Activated gamma-delta T cell treated with anti-CD3 and anti-CD28 coated beads, Interleukin-2, amount 50 U/mL, for 16 hours (primary cell): ENCODE measurements around the gene HDDC3.
"Not testable (repeated sequence)": the region's sequence is repeated elsewhere in the genome, so short reads cannot be mapped to it uniquely, and the experiment has no call there.

ENCODE experiments used
- DNase-seq: peaks from one replicate; pipeline ENCODE4 v3.0.0-alpha.2; 2020; ENCODE audit warnings: low read depth

Gene HDDC3

DNA sequence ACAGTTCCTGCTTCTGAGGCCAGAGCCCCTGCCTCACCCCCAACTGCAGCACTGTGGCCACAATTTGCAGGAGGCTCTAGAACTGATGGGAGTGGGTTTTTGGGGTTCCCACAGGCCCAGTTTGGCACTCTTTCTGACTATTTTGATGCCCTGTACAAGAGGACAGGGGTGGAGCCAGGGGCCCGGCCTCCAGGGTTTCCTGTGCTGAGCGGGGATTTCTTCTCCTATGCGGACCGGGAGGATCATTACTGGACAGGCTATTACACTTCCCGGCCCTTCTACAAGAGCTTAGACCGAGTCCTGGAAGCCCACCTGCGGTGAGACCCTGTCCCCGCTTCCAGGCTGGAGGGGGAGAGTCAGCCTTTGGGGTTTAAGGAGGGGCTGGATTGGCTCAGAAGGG, 22.4 kb downstream of the HDDC3 start:
- no peak for DNase-seq

DNA sequence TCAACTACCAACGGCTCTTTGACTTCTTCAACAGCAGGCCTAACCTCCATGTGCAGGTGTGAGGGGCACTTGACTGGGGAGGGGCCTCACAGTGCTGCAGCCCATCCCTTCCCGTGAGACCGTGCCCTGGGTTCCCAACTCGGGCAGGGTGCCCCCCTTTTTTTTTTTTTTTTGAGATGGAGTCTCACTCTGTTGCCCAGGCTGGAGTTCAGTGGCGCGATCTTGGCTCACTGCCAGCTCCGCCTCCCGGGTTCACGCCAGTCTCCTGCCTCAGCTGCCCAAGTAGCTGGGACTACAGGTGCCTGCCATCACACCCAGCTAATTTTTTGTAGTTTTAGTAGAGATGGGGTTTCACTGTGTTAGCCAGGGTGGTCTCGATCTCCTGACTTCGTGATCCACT, 22.9 kb downstream of the HDDC3 start:
- DNase-seq, result not testable (repeated sequence)

DNA sequence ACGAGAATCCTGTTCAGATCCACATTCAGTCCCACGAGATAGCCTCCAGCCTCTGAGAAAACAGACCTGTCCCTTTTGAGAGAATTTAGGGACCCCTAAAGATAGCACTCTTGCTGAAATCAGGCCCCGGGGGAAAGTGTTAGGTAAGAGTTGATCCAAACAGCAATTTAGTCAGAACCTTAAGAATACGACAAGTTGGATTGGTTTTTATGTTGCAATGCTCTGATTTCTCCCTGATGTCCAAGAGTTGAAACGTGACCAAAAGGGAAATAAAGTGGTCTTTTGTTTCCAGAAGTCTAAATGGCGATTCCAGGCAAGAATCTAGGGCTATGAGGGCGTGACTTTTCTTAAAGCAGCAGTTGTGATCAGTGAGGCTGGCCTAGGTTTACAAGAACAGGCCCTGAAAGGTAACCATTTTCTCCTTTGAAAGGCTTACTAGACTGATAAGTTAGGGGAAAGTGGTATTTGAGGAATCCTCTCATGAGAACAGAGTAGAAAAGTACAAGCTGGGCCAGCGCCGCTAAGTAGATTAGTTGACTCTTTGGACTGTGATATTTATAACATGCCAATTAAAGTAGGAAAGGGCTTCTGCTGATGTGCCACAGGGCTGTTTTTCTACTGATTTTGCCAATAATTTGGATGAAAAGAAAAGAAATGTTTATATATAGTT, 24.4 kb downstream of the HDDC3 start:
- no peak for DNase-seq

DNA sequence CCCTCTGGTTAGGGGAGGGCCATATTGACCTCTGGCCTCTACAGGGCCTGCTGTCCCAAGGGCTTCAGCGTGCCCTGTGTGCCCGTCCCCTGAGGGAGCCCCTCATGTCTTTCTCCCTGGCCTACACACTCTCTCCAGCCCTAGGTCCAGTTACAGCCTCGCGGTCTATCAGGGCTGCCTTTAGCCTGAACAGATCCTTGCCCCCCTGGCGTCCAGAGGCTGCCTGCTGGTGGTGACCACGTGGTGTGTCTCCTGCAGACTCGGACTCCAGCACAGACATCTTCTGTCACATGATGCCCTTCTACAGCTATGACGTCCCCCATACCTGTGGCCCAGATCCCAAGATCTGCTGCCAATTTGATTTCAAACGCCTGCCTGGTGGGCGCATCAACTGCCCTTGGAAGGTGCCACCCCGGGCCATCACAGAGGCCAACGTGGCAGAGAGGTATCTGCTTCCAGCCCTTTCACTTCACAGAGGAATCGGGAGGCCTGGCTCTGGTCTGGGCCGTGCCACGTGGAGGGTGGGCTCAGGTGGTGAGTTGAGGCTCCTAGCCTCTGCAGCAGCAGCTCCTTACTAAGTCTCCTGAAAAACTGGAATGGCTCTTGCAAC, 25.2 kb downstream of the HDDC3 start:
- DNase-seq, result no peak

DNA sequence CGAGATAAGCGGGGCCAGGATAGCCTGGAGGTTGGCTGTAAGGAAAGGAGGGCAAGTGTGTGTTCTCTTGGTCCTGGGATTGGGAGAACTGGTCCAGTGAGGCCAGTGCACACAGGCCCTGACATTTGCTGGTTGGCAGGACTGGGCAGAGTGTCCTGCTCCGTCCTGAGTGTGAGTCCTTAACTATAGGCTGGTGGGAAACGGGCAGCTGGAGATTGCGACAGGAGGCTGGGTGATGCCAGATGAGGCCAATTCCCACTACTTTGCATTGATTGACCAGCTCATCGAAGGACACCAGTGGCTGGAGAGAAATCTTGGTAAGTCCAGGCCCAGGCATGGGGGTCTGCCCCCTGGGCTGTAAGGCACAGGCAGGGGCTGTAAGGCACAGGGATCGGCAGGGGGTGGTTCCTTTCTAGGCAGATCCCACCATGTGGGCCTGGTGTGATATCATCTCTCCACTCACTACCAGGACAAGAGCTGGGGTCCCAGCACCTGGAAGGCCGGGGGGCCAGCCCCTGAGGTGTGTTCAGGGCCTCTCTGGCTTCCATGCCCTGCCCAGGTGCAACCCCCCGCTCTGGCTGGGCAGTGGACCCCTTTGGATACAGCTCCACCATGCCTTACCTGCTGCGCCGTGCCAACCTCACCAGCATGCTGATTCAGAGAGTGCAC, 26.0 kb downstream of the HDDC3 start:
- no peak for DNase-seq

DNA sequence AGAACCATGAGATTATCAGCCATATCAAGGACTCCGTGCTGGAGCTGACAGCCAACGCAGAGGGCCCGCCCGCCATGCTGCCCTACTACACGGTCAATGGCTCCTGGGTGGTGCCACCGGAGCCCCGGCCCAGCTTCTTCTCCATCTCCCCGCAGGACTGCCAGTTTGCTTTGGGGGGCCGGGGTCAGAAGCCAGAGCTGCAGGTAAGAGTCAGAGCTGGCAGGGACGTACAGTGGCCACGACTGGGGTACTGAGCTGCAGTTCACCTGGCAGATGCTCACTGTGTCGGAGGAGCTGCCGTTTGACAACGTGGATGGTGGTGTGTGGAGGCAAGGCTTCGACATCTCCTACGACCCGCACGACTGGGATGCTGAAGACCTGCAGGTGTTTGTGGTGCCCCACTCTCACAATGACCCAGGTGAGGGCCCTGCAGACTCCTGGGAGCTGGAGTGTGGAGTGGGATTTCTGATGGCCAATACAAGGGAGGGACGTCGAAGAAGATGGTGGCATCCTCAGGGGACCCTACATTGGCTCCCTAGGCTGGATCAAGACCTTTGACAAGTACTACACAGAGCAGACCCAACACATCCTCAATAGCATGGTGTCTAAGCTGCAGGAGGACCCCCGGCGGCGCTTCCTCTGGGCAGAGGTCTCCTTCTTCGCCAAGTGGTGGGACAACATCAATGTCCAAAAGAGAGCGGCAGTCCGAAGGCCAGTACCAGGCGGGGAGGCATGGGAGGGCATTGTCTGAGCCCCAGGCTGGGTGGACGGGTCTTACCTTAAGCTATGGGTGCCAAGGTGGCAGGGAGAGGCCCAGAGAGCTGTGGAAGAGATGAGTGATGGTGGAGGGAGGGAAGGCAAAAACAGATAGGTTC, 26.8 kb downstream of the HDDC3 start:
- DNase-seq, result no peak

DNA sequence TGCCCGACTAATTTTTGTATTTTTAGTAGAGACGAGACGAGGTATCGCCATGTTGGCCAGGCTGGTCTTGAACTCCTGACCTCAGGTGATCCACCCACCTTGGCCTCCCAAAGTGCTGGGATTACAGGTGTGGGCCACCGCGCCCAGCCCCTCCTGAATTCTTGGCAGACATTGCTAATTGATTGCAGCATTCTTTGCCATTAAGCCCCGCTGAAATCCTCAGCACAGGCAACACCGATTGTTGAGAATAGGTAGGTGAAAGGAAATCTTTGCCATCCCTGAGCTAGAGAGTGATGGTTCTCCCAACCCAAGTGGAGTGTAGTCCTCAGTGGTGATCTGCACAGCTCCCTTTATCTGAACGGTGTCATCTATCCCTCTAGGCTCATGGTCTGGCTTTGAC, 27.6 kb downstream of the HDDC3 start:
- no peak for DNase-seq

DNA sequence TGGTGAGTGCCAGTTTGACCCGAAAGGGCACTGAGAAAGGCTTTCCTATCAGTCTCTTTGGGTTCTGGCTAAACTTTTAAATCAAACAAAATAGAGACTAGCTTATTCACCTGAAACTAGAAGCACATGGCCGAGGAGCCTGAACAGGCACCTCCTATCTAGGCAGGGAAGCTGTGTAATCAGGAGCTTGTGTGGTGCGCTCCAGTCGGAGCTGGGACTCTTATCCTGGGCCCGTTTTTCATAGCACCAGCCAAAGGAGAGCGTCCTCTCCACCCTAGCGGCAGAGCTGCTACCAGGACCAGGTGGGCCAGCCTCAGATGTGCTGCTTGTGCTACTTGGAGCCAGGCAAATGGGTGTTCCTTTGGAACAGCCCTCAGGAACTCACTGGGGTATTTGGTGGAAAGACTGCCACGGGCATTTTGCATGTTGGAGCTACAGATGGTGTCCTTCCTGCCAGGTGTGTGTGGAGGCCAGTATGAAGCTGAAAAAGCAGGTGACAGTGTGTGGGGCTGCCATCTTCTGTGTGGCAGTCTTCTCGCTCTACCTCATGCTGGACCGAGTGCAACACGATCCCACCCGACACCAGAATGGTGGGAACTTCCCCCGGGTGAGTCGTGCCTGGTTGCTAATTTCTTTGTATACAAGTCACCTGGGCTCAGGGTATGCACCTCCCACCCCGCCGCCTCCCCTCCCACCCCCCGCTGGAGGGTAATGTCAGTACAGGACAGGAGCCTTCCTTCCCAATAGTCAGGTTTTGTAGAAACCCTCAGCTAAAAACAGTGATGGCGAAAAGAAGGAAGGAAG, 28.4 kb downstream of the HDDC3 start:
- no peak for DNase-seq

DNA sequence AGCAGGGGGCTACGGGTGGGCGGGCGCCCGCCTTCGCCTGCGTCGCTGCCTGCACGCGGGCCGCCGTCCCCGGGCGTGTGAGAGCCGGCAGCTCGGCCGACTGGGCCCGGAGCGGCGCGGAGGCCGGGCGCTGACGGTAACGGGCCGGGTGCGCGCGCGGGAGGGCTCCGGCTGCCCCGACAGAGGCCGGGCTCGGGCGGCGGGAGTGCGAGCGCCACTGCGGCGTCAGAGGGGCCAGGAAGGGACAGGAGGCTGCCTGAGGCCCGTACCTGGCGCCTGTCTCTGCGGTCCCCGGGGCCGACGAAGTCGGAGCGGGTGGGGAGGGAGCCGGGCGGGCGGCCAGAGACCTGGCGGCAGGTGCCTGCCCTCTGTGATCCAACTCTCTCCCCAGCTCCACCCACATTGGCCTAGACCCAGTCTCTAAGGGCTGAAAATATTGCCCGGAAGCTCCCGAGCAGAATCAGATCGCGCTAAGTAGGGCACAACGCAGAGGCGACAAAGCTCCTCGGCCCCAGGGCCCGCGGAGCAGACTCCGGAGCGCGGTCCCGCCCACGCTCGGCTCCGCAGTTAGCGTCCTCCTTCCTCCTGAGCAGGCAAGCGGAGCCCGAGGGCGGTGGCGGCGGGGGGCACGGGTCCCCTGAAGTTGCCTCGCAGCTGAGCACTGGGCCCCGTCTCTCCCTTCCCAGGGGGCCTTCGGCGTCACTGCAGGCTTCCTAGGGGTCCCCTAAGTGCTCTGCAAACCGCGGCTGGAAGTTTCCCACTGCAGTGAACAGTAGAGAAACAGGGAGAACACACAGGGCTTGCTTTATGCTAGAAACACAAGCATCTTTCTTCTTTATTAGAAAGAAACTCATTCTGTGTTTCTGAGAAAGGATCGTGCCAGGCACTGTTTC, 29.3 kb downstream of the HDDC3 start, which contains the start of gene MAN2A2:
Gene MAN2A2 (plus strand): TSS at position 463 of the 893 bp plus-strand sequence. CDS start 906 bp downstream, outside the sequence.
- DNase-seq, result peak; percentile 58

DNA sequence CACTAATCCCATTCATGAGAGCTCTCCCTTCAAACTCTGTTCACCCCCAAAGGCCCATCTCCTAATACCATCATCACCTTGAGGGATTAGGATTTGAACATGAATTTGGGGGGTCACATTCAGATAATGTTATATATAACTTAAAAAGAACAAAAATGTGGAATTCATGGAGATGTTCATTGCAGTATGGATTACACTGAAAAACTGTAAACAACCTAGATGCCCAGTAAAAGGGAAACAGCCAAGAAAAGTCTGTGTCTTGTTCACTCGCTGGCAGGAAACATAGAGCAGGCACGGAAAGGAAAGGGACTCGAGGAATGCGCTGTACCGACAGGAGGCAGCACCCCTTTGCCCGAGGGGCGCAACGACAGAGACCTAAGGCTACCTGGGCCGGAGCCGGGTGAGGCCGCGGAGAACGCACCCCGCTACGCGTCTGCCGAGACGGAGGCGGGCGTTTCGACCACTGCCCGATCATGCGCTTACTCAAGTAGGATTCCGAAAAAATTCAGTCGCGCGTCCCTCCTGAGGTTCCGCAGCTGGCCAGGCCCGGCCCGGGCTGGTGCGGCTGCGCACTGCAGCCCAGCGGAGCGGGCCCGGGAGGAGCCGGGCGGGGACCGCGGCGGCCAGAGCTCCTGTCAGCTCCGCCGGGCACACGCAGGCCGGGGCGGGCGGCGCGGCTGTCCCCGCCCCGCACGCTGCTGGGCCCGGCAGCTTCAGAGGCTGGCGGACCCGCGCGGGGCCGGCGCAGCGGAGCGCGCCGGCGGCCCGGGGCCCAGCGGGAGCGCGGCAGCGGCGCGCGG, 30.1 kb downstream of the HDDC3 start:
- peak; percentile 47 for DNase-seq

DNA sequence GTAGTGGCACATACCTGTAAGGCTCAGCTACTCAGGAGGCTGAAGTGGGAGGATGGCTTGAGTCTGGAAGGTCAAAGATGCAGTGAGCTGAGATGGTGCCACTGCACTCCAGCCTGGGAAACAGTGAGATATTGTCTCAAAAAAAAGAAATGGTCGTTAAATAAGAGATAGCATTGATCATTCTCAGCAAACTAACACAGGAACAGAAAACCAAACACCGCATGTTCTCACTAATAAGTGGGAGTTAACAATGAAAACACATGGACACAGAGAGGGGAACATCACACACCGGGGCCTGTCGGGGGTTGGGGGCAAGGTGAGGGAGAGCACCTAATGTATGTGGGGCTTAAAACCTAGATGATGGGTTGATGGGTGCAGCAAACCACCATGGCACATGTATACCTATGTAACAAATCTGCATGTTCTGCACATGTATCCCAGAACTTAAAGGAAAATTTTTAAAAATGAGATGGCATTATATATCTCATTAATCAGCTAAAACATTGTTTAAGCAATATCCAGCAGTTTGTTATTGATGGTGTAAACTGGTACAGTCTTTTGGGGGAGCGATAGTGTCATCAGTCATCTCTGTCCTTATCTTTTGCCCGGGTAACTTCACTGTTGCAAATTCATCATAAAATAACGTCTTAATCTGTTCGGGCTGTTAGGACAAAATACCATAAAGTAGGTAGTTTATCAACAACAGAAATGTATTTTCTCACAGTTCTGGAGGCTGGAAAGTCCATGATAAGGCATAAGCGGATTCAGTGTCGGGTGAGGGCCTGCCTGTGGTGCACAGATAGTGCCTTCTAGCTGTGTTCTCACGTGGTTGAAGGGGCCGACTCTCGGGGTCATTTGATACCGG, 30.9 kb downstream of the HDDC3 start:
- no peak for DNase-seq

DNA sequence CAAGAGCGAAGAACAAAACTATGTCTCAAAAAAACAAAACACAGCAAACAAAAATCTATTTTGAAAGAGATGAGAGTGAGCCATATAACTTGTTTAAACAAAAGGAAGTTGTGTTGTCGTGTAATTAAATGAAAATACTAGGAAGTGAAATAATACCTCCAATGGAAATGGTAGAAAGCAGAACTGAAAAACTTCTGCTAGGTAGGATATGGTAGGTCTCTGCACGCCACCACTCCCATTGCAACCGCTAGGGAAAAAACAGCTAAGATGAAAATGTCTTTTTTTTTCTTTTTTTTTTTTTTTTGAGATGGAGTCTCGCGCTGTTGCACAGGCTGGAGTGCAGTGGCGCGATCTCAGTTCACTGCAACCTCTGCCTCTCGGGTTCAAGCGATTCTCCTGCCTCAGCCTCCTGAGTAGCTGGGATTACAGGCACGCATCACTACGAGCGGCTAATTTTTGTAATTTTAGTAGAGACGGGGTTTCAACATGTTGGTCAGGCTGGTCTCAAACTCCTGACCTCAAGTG, 35.2 kb downstream of the HDDC3 start:
- DNase-seq, result not testable (repeated sequence)

DNA sequence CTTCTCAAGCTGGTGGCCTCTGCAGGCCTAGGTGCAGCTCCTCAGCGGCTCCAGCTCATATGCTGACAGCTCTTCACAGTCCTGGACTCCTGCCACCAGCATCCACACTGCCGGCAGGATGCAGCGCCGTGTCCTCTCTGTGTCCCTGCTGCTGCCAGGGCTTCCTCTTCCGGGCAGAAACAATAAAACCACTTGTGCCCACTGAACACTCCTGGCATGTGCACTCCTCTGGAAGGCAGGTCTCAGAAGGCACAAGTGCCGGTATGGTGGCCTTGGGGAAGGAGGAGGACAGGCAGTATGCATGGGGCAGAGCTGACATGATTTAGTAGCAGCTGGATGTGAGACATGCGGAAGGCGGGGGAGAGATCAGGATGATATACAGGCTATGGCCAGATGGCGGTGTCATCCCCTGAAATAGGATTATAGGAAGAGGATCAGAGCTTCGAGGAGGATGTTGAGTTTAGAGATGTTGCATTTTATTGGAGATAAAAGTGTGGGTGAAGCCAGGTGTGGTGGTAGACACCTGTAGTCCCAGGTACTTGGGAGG, 36.7 kb downstream of the HDDC3 start:
- no peak for DNase-seq

DNA sequence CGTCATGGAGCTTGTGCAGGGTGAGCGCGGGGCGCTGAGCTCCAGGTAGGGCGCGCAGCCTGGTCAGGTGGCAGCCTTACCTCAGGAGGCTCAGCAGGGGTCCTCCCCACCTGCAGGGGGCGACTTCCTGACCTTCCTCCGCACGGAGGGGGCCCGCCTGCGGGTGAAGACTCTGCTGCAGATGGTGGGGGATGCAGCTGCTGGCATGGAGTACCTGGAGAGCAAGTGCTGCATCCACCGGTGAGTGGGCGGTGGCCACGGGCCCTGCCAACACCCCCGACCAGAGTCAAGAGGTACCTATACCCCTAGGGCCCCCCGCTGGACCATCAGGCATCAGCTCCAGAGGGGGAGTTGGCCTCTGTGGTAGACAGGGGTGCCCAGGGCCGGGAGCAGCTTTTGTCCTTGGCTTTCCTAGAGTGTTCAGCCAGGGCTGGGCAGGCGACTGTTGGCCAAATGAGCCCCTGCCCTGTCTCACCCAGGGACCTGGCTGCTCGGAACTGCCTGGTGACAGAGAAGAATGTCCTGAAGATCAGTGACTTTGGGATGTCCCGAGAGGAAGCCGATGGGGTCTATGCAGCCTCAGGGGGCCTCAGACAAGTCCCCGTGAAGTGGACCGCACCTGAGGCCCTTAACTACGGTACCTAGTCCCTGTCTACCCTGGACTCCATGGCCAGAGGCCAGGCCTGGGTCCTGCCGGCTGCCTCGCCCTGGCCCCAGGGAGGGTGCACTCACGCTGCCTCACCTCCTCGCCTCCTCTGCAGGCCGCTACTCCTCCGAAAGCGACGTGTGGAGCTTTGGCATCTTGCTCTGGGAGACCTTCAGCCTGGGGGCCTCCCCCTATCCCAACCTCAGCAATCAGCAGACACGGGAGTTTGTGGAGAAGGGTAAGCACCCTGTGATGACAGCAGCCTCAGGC, 38.9 kb downstream of the HDDC3 start:
- no peak for DNase-seq

DNA sequence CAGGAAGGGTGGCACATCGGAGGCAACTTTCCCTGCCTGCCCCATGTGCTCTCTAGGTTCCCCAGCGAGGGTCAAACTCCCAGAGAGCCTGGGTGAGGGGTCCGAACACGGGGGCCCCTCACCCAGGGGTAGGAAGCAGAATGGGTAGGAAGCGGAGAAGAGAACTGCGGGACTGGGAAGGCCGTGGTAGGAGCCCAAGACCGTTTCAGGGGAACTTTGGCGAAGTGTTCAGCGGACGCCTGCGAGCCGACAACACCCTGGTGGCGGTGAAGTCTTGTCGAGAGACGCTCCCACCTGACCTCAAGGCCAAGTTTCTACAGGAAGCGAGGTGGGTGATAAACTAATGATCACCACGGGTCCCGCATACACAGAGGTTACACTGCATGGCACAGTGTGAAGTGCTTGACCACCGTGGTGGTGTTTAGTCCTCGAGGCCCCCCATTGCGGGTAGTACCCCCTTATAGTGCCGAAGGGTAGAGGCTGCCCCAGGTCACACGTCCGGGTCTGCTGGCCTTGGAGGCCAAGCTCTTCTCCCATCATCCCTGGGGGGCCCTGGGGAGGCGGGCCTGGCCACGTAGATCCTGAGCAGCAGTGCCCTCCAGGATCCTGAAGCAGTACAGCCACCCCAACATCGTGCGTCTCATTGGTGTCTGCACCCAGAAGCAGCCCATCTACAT, 39.7 kb downstream of the HDDC3 start:
- no peak for DNase-seq

DNA sequence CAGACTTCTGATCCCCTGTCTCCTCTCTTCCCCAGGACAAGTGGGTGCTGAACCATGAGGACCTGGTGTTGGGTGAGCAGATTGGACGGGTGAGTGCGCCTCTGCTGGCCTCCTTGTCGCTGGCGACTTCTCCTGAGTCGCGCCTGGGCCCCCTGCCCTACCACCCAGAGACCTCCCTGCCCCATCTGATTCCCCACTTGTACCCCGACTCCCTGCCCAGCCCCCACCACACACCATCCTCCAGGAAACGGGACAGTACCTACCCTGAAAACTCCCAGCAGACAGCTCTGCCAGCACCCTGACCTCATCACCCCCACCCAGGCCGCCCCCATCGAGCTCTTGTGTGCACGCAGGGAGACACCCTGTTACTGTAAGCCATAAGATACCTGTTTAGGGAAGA, 40.3 kb downstream of the HDDC3 start:
- no peak for DNase-seq
